Heart left ventricle (tissue), 13 donors: ENCODE results near the gene SEMA6A.

Experiments used
- POLR2A ChIP-seq, 2 donors: fragments of 450-650 bp; IDR thresholded peaks; one replicate each; pipeline ENCODE4 v1.6.1; 2017; ENCODE audit warnings: antibody characterized with exemption in 2 of 2, mild to moderate bottlenecking in 2 of 2, moderate library complexity in 2 of 2
- TF ChIP-seq, protein P1 (sequence below), 12 donors: fragments of 200-600 bp; sonication (generic) in 4 of 12; IDR thresholded peaks; one replicate each; pipeline versions ENCODE4 v1.5.0 to v1.8.0; 2018 to 2022; ENCODE audit warnings: antibody characterized with exemption in 12 of 12, mild to moderate bottlenecking in 5 of 12
- donor health status: ischemic (EF 13 %, LVEDD 7.1; RV severe dilation, severe dysfunction).
- donor health status: DM: no; HTN: yes; CAD: no.
- donor health status: DM: no; HTN: no; CAD: no.
- donor health status: ischemic (EF 25% LVEDD 6.9; RV normal size, moderate dysfunction).
- donor health status: ischemic (EF 25% LVEDD 5.7; RV mildly dilated, moderate dysfunction).
- donor health status: ischemic (EF 35%, LVEDD 5.7; RV mildly dilated, moderate dysfunction).
- donor health status: nonischemic (EF 11% LVEDD 7.7; RV severe dilation, severe dysfunction).
- donor health status: DM: yes; HTN: yes; CAD: no.
- donor health status: PGD.
- donor health status: ischemic (EF 29% LVEDD 5.4; RV normal size, mild dysfunction).
- donor health status: nonischemic (EF 23%, LVEDD 6.1; RV moderate dilation, normal function).

DNA sequence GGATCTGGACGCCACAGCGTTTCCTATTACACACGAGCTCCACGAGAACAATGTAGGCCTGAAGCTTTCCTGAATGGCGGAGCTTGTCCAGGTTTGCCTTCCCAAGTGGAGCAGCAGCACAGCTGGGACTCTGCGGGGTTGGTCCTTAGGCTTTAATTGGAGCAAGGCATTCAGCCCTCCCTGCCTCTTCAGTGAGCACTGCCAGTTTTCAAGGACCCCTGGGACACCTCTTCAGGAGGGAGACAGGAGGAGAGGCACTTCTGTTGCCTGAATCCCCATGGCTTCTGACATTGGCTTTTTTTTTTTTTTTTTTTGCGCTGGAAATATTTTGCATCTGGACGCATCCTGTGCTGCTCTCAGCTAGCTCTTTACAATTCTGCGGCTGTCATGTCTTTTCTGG is 179.4 kb downstream of the SEMA6A start:
- TF ChIP-seq, protein P1, sequence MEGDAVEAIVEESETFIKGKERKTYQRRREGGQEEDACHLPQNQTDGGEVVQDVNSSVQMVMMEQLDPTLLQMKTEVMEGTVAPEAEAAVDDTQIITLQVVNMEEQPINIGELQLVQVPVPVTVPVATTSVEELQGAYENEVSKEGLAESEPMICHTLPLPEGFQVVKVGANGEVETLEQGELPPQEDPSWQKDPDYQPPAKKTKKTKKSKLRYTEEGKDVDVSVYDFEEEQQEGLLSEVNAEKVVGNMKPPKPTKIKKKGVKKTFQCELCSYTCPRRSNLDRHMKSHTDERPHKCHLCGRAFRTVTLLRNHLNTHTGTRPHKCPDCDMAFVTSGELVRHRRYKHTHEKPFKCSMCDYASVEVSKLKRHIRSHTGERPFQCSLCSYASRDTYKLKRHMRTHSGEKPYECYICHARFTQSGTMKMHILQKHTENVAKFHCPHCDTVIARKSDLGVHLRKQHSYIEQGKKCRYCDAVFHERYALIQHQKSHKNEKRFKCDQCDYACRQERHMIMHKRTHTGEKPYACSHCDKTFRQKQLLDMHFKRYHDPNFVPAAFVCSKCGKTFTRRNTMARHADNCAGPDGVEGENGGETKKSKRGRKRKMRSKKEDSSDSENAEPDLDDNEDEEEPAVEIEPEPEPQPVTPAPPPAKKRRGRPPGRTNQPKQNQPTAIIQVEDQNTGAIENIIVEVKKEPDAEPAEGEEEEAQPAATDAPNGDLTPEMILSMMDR (IDR thresholded peaks at IDR 0.05) = no peak
- TF ChIP-seq POLR2A (IDR thresholded peaks at IDR 0.05) = no peak
